Measurements from ENCODE around the gene GADD45B. TPM values are rescaled to one million over a fixed set of nuclear protein-coding genes. Genes with fewer than 3 reads are reported as not detected.
"Not testable (repeated sequence)": the region's sequence is repeated elsewhere in the genome, so short reads cannot be mapped to it uniquely, and the experiment has no call there.

GADD45B gene
- total RNA-seq, 1 donor from 2014 or later = 32.4 TPM

- no peak for DNase-seq
These were observed 12.5 kb downstream of the GADD45B start for GRCh38 chr19:2488405-2488941.

DNA sequence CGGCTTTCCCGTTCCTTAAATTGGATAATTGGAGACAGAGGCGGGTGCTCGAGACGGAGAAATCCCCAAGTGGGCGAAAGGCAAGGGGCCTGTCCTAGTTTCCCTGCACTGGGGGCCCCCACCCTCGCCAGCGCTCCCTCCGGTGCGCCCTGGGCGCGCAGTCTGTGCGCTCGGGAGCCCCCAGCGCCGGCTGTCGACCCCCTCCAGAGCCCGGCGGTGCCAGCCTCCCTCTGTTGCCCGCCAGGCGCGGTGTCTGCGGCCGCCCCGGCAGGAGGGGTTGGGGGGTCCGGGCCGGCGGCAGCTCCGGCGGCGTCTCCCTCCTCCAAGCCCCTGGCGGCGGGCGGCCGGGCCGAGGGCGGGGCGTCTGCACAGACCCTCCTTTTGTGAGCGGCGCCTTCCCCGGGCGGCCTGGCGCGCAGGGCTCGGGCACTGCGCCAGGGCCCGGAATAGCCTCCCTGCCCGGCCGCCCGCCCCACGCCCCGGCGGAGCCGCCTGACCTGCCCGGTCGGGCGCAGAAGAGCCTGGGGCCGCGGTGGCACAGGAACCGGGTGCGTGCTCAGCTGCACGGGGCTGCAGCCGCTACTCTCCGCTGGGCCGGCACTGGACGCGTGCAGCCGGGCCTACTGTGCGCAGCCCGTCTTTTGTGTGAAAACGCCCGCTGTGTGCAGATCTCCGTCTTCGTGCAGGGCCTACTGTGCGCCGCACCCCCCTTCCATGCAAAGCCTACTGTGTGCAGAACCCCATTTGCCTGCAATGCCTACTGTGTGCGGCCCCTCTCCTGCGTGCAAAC is 13.2 kb downstream of the GADD45B start:
- DNase-seq = peak; percentile 76

DNA sequence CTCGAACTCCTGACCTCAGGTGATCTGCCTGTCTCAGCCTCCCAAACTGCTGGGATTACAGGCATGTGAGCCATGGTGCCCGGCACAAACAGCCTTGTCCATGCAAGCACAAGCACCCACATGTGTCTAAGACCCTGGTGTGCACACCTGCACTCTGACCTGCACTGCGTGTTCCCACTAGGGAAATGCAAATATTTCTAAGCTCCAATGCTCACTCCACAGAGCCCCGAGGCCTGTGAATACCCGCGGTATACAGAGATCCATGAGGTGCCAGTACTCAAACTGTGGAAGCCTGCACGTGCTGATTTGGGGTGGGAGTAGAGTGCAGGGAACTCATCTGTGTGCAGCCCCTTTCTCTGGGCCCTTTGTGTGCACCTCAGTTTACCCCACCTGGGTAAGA is 14.7 kb downstream of the GADD45B start:
- no peak for DNase-seq

DNA sequence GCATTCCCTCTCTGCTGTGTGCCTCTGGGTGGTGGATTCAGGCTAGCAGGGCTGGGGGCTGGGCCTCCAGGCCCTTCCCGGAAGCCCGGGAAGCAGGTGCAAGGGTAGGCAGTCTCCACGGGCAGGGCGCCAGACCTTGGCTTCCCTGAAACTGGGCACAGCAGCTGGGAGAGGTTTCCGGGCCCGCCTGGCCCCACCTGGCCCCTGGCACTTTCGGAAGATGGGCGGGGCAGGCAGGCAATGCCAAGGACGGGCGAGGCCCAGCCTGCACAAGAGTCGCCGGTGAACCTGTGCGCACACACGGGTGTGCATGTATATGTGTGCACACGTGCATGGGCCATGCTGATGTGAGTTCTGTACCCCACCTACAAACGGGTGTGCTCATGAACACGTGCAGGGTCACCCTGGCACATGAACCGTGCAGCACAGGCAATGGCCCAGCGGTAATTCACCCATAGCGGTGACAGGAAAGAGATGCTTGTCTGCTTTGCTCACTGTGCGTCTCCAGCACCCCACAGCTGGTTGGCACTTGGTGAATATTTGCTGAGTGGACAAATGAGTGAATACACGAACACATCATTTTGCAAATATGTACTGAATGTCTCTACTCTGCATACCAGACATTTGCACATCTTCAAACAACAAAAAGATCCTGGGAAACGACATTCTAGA is 15.3 kb downstream of the GADD45B start:
- DNase-seq = peak; percentile 81

GRCh38 chr19:2492870-2493269 is 16.9 kb downstream of the GADD45B start:
- DNase-seq = no peak

DNA sequence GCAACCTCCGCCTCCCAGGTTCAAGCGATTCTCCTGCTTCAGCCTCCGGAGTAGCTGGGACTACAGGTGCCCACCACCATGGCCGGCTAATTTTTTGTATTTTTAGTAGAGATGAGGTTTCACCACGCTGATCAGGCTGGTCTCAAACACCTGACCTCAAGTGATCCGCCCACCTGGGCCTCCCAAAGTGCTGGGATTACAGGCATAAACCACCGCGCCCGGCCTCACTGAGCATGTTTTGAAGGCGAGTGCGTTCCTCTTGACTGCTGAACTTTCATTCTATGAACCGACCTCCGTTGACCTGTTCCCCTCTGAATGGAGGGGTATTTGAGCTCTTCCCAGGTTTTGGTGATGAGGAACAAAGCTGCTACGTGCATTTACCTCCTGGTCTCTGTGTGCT is 17.5 kb downstream of the GADD45B start:
- not testable (repeated sequence) for DNase-seq

DNA sequence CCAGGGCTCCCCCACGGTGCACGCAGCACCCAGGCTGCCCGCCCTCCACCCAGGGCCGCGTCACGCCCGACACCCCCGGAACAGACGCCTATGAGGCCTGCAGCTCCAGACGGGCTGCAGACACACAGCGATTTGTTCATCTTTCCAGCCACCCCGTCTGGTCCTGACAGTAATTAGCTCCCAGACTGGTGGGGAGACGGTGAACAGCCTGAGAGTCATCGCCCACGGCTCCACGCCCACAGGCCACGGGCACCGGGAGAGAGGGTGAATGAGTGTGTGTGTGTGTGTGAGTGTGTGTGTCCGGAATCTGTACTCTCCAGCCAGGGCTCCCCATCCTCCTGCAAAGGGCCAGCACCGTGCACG is 18.1 kb downstream of the GADD45B start:
- peak; percentile 18 for DNase-seq

GRCh38 chr19:2494447-2495129 is 18.7 kb downstream of the GADD45B start:
- peak; percentile 84 for DNase-seq

DNA sequence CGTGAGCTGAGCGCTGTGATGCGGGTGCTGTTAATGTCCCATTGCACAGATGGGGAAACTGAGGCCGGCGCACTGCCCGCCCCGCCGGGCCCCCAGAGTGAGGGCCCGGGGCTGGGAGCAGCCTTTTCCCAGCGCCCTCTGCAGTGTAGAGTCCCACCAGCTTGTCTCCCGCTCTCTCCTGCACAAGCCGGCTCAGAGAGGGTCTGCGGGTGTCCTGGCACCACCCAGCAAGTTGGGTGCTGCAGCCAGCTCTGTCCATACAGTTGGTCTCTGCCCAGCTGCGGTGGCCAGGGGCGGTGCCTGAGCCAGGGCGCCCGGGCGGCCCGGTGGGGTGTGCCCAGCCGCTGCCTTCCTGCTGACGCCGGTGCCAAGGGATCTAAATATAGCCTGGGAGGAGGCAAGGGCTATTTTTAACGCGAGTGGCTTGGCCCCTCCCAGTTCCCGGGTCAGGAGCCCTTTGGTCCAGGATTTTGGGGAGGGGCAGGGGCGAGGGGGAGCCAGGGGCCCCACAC is 19.3 kb downstream of the GADD45B start:
- peak; percentile 92 for DNase-seq

DNA sequence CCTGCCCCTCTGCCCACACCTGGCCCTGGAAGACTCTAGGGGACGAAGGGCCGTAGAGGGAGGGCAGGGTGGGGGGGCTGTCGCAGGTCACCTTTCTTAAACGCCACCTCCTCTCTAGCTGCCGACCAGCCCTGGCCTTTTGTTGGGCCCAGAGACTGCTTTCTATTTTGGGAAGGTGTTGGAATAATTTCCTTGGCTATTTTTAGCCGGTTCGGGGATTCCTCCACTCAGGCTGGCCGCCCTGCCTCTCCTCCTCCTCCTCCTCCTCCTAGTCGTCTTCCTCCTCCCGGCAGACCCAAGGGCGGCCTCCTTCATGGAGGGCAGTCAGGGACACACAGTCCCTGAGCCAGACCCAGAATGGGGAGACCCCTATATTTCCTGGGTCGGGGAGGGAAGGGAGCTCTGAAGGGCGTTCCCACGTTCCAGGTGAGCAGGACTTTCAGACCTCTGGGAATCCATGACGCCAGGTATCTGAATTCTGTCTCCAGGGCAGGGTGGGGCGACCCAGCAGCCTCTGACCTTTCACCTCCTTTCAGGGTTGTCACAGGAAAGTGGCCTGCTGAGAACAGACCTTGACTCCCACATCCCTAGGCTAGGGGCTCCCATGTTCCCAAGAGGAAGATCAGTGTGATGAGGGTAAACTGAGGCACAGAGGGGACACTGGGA is 19.9 kb downstream of the GADD45B start:
- peak; percentile 78 for DNase-seq

DNA sequence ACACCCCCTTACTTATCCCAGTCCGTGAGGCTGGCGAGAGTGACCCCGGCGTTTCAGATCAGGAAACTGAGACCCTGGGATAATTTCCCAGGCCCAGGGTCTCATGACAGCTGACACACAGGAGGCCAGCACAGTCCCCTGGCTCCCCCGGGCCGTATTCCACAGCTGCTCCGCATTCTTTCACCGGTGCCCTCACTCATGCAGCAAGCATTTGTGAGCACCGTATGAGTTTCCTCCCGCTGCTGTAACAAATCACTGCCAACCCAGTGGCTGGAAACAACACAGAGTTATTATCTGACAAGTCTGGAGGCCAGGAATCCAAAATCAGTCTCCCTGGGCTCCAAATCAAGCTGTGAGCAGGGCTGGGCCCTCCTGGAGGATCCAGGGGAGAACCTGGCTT is 21.3 kb downstream of the GADD45B start:
- peak; percentile 25 for DNase-seq

DNA sequence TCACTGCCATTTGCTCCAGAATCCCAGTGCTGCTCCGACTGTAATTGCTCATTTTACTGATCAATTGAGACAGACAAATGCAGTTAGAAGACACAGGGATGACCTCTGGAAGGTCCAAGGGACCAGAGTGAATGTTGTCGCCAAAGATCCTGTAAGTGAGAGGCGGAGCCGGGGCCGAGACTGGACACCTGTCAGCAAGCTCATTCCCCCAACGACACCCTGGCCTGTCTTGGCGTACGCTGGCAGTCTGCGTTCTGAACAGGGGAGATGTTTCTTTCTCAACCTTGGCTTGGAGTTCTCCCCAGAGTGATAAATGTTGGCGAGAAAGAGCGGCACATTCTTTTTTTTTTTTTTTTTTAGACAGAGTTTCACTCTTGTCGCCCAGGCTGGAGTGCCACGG is 24.2 kb downstream of the GADD45B start:
- DNase-seq = peak; percentile 30

DNA sequence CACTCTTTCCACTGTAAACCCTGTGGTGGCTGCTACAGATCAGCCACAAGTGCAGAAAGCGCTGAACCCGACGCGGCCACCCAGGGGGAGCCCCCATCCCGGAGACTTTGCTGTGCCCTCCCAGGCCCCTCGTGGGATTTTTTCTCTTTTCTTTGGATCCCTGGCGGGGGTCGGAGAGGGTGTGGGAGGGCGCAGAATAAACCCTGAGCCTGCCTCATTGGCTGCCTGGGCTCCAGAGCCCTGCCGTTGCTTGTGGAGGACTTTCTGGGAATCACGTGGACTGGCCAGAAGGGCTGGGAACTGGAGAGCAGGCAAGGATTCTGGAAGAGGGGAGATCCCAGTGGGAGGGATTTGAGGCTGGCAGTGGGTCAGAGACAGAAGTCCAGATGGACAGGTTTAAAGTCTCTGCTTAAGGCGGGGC is 24.9 kb downstream of the GADD45B start:
- DNase-seq = peak; percentile 39

- DNase-seq = no peak
These were observed 27.7 kb downstream of the GADD45B start for GRCh38 chr19:2503521-2504109.

- DNase-seq = not testable (repeated sequence)
These were observed 30.7 kb downstream of the GADD45B start for GRCh38 chr19:2506656-2507055.

GRCh38 chr19:2507109-2507508 is 31.2 kb downstream of the GADD45B start:
- peak; percentile 76 for DNase-seq

DNA sequence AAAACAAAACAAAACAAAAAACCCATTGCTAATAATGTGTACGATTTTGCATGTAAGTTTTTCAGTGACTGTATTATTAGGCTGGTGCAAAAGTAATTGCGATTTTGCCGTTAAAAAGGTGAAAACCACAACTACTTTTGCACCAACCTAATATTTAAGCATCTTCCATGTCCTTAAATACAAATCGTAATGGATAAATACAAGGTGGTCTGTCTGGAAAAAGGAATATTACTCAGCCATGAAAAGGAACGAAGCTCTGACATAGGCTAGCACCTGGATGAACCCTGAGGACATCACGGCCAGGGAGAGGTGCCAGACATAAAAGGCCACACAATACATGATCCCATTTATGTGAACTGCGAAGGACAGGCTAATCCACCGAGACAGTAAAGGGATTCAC is 33.2 kb downstream of the GADD45B start:
- DNase-seq = no peak

- DNase-seq = no peak
These were observed 35.6 kb downstream of the GADD45B start for GRCh38 chr19:2511570-2511969.

- no peak for DNase-seq
These were observed 36.1 kb downstream of the GADD45B start for GRCh38 chr19:2511991-2512390.

DNA sequence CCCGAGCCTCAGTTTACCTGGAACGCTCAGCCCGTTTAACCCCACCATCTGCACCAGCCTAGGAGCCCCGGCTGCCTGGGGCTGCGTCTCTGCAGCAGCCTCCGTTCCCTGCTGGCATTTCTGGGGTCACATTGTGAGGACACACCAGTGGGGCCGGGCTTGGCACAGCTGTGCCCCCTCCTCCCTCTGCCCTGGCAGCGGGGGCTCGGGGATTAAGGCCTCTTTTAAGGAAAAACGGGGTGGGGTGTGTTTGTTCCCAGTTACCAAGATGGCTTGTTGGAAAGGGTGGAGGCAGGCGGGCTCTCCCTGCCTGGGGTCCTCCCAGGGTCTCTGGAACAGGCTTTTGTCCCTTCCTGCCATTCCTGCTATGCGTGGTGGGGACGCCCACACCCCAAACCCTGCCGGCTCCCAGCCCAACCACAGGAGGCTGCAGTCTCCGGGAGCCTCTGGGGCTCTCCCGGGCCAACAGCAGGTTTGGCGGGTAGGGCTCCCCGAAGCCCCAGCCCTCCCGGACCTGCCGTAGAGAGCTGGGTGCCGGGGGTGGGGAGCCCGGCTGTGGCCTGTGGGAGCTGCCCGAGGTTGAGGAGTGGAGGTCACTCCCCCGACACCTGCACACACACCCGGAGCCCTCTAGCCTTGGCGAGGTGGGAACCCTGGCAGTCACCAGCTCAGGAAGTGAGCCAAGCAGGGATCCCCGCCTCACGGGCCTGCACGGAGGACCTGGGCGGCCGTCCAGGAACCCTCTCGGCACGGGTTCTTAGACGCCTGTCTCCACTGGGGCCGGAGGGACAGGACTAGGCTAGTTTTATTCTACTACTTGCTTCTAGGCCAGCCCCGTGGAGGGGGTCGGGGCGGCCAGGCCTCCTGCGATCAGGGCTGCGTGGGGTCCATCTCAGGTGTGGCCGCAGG is 36.9 kb downstream of the GADD45B start:
- no peak for DNase-seq

All from tongue (tissue), 2 donors.